Hepatocyte (in vitro differentiated cells): ENCODE results near the gene PRKAG2. TPM values are rescaled to one million over a fixed set of nuclear protein-coding genes. Genes with fewer than 3 reads are reported as not detected.

ENCODE experiments used
- DNase-seq: peaks from one replicate; pipeline ENCODE4 v3.0.0-alpha.2; 2016; ENCODE audit warnings: low spot score
- H2AFZ ChIP-seq: fragments of 200-600 bp; sonication (generic); 2 replicates; pipeline ENCODE4 v1.6.0; 2016; ENCODE audit warnings: antibody characterized with exemption, mild to moderate bottlenecking
- H3K27ac ChIP-seq: fragments of 200-600 bp; sonication (generic); 2 replicates; pipeline ENCODE4 v1.5.1; 2016; ENCODE audit warnings: mild to moderate bottlenecking
- H3K27me3 ChIP-seq: fragments of 200-600 bp; sonication (generic); 2 replicates; pipeline ENCODE4 v1.6.1; 2016
- H3K36me3 ChIP-seq: fragments of 200-600 bp; sonication (generic); replicated peaks from 2 replicates; pipeline ENCODE4 v1.5.1; 2016; ENCODE audit warnings: low read depth; ENCODE audit not compliant: insufficient read depth
- H3K4me1 ChIP-seq: fragments of 200-600 bp; sonication (generic); 2 replicates; pipeline ENCODE4 v1.5.1; 2016; ENCODE audit warnings: mild to moderate bottlenecking, moderate library complexity; ENCODE audit not compliant: insufficient read depth
- H3K4me2 ChIP-seq: fragments of 200-600 bp; sonication (generic); 2 replicates; pipeline ENCODE4 v1.6.0; 2016
- H3K4me3 ChIP-seq: fragments of 200-600 bp; sonication (generic); 2 replicates; pipeline ENCODE4 v1.5.1; 2016; ENCODE audit warnings: mild to moderate bottlenecking
- H3K79me2 ChIP-seq: fragments of 200-600 bp; sonication (generic); 2 replicates; pipeline ENCODE4 v1.6.0; 2017; ENCODE audit warnings: mild to moderate bottlenecking
- H3K9me2 ChIP-seq: fragments of 200-600 bp; sonication (generic); replicated peaks from 2 replicates; pipeline ENCODE4 v1.6.0; 2017; ENCODE audit warnings: mild to moderate bottlenecking; ENCODE audit not compliant: insufficient read depth
- H3K9me3 ChIP-seq: fragments of 200-600 bp; sonication (generic); 2 replicates; pipeline ENCODE4 v1.5.1; 2016; ENCODE audit warnings: low read depth, mild to moderate bottlenecking
- H4K20me1 ChIP-seq: fragments of 200-600 bp; sonication (generic); 2 replicates; pipeline ENCODE4 v1.6.0; 2016; ENCODE audit warnings: mild to moderate bottlenecking; ENCODE audit not compliant: insufficient read depth, poor library complexity, severe bottlenecking
- CTCF ChIP-seq: fragments of 200-600 bp; sonication (generic); IDR thresholded peaks from 2 replicates; pipeline ENCODE4 v1.5.1; 2016; ENCODE audit warnings: antibody characterized with exemption, mild to moderate bottlenecking; ENCODE audit not compliant: poor library complexity
- EZH2 ChIP-seq: fragments of 200-600 bp; sonication (generic); IDR thresholded peaks from 2 replicates; pipeline ENCODE4 v1.6.1; 2016; ENCODE audit warnings: antibody characterized with exemption, mild to moderate bottlenecking, borderline replicate concordance
- EZH2phosphoT487 ChIP-seq: fragments of 200-600 bp; sonication (generic); IDR thresholded peaks from one replicate; pipeline ENCODE4 v1.6.1; 2018; ENCODE audit warnings: antibody characterized with exemption, mild to moderate bottlenecking, low read depth, moderate library complexity; ENCODE audit not compliant: unreplicated experiment, severe bottlenecking
- WGBS: methylation state at CpG from one replicate; pipeline ENCODE4 v1.1.6; 2016; ENCODE audit warnings: low lambda C conversion rate; ENCODE audit errors: missing lambda C conversion rate; 5-methylcytosine and 5-hydroxymethylcytosine counted together
- polyA plus RNA-seq: library from polyadenylated mRNA; unstranded; fragments of >200 nt; fragmentation: Nextera tagmentation; extraction: Ambion mirVana; gene quantifications from 2 replicates; pipeline ENCODE4 v1.2.1, GENCODE V29; 2016
- total RNA-seq: library from RNA; depleted of rRNA; stranded (reverse); fragments of >200 nt; gene quantifications from 2 replicates; pipeline ENCODE4 v1.2.3, GENCODE V29; 2014

PRKAG2 gene
- total and polyA plus RNA-seq, 2 experiments from 2014 or later = 17.8 to 23.4 TPM

- WGBS = 95% methylated on average over 11 of the region's 11 CpGs
- Histone ChIP-seq H3K36me3 (no peaks in the 10 kb centered on the region), H3K27ac (no peak overlapping the region), H3K4me3 (no peak overlapping the region), H3K79me2 (peaks cover 19% of the 10 kb centered on the region), H2AFZ (no peak overlapping the region), H4K20me1 (peaks cover 3% of the 10 kb centered on the region), H3K9me3 (no peaks in the 10 kb centered on the region), H3K4me2 (no peak overlapping the region), H3K9me2 (no peaks in the 10 kb centered on the region), H3K27me3 (no peaks in the 10 kb centered on the region), H3K4me1 (no peaks in the 10 kb centered on the region)
- no peak for TF ChIP-seq CTCF
- no peak for TF ChIP-seq EZH2
- TF ChIP-seq EZH2phosphoT487 = no peak
- no peak for DNase-seq
These were observed 284.6 kb downstream of the PRKAG2 start for GRCh38 chr7:151592330-151592729.

GRCh38 chr7:151591866-151592265 is 285.0 kb downstream of the PRKAG2 start:
- H2AFZ ChIP-seq = no peak overlapping the region
- DNase-seq = no peak
- 93% methylated on average over 14 of the region's 14 CpGs for WGBS
- H3K79me2 ChIP-seq = peaks cover 15% of the 10 kb centered on the region
- no peaks in the 10 kb centered on the region for H3K27me3 ChIP-seq
- H3K4me3 ChIP-seq = no peak overlapping the region
- no peak overlapping the region for H3K4me2 ChIP-seq
- TF ChIP-seq EZH2phosphoT487 (no peak), EZH2 (no peak), CTCF (no peak)
- H3K4me1 ChIP-seq = no peaks in the 10 kb centered on the region
- peaks cover 2% of the 10 kb centered on the region for H4K20me1 ChIP-seq
- H3K9me3 ChIP-seq = no peaks in the 10 kb centered on the region
- H3K27ac ChIP-seq = no peak overlapping the region
- H3K36me3 ChIP-seq = no peaks in the 10 kb centered on the region
- H3K9me2 ChIP-seq = no peaks in the 10 kb centered on the region

GRCh38 chr7:151590850-151591771 is 285.8 kb downstream of the PRKAG2 start:
- WGBS = 92% methylated on average over 19 of the region's 19 CpGs
- no peaks in the 10 kb centered on the region for H3K27me3 ChIP-seq
- H3K9me3 ChIP-seq = no peaks in the 10 kb centered on the region

More at GRCh38 chr7:151590850-151591771, 285.8 kb downstream of the PRKAG2 start:
- no peak overlapping the region for H3K4me2 ChIP-seq
- H3K4me1 ChIP-seq = no peaks in the 10 kb centered on the region
- H4K20me1 ChIP-seq = no peaks in the 10 kb centered on the region
- no peak overlapping the region for H3K4me3 ChIP-seq
- H3K9me2 ChIP-seq = no peaks in the 10 kb centered on the region
- TF ChIP-seq EZH2 (no peak), CTCF (no peak), EZH2phosphoT487 (no peak)
- DNase-seq = no peak
- no peak overlapping the region for H2AFZ ChIP-seq
- peaks cover 7% of the 10 kb centered on the region for H3K79me2 ChIP-seq
- no peak overlapping the region for H3K27ac ChIP-seq
- H3K36me3 ChIP-seq = no peaks in the 10 kb centered on the region
